ENCODE measurements around the gene PPP1R12B.

DNA sequence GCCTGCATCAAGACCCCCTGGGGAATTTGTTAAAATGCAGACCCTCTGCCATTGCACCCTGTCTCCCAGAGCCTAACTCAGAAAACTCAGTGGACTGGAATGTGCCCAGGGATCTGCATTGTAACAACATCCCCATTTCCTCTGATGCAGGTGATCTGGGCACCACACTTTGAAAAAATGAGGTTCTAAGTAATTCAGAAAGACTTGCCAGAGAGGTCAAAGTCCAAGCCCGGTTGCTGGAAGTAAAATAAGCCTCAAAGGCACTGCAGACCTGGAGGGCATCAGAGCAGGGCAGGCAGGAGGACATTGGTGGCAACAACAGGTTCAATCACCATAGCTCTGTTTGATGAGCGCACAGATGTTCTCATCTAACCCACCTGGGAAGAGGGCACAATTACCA, 271.0 kb downstream of the PPP1R12B start:
- TF ChIP-seq POLR2A (IDR thresholded peaks at IDR 0.05), result no peak
- TF ChIP-seq, protein P1, sequence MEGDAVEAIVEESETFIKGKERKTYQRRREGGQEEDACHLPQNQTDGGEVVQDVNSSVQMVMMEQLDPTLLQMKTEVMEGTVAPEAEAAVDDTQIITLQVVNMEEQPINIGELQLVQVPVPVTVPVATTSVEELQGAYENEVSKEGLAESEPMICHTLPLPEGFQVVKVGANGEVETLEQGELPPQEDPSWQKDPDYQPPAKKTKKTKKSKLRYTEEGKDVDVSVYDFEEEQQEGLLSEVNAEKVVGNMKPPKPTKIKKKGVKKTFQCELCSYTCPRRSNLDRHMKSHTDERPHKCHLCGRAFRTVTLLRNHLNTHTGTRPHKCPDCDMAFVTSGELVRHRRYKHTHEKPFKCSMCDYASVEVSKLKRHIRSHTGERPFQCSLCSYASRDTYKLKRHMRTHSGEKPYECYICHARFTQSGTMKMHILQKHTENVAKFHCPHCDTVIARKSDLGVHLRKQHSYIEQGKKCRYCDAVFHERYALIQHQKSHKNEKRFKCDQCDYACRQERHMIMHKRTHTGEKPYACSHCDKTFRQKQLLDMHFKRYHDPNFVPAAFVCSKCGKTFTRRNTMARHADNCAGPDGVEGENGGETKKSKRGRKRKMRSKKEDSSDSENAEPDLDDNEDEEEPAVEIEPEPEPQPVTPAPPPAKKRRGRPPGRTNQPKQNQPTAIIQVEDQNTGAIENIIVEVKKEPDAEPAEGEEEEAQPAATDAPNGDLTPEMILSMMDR (IDR thresholded peaks at IDR 0.05), result no peak
